T-helper 2 cell treated with Interferon-gamma antibody and Interleukin-4, amounts not matched to agents 5 μg/mL and 100 μg/mL, for 36 hours (primary cell): ENCODE measurements around the gene IARS1.

Experiments used
- DNase-seq: peaks from one replicate; pipeline ENCODE4 v3.0.0; 2021; ENCODE audit warnings: low spot score
- H3K27ac Mint-ChIP-seq: one replicate; pipeline ENCODE4 v1.8.0; 2021; ENCODE audit warnings: mild to moderate bottlenecking, mixed read lengths
- H3K27me3 Mint-ChIP-seq: one replicate; pipeline ENCODE4 v1.8.0; 2021; ENCODE audit warnings: low read depth, mixed read lengths
- H3K36me3 Mint-ChIP-seq: one replicate; pipeline ENCODE4 v1.8.0; 2021; ENCODE audit warnings: low read depth, mixed read lengths
- H3K4me1 Mint-ChIP-seq: one replicate; pipeline ENCODE4 v1.8.0; 2021; ENCODE audit warnings: low read depth, mixed read lengths
- H3K4me3 Mint-ChIP-seq: one replicate; pipeline ENCODE4 v1.8.0; 2022; ENCODE audit warnings: mild to moderate bottlenecking, moderate library complexity, mixed read lengths
- H3K9me3 Mint-ChIP-seq: one replicate; pipeline ENCODE4 v1.8.0; 2021; ENCODE audit warnings: mixed read lengths

IARS1 gene

GRCh38 chr9:92312887-92313623, 19.6 kb upstream of the IARS1 start:
- H3K36me3 Mint-ChIP-seq: peaks cover 74% of the 10 kb centered on the region
- peak overlapping the region; percentile 45 for H3K27ac Mint-ChIP-seq
- peaks cover 28% of the 10 kb centered on the region for H3K4me1 Mint-ChIP-seq
- no peaks in the 10 kb centered on the region for H3K27me3 Mint-ChIP-seq
- DNase-seq: no peak
- no peak overlapping the region for H3K4me3 Mint-ChIP-seq
- H3K9me3 Mint-ChIP-seq: no peaks in the 10 kb centered on the region

DNA sequence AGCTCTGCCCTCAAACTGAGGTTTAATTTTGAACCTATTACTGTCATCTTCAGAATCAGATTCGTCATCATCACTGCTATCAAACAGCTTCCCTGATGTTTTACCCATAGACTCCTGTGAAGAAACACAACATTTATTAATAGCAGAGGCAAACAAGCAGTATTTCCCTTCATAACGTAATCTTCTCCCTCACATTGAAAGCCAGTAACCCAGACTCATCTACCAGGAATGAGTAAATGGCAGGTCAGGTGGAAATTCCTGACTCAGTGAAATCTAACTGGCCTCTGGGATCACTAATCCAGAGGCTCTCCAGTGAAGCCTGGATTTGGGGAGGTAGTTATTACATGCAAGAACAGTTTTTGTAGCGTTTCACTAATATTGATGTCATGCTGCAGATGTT, 17.1 kb upstream of the IARS1 start:
- no peak overlapping the region for H3K27ac Mint-ChIP-seq
- no peaks in the 10 kb centered on the region for H3K9me3 Mint-ChIP-seq
- H3K27me3 Mint-ChIP-seq: no peaks in the 10 kb centered on the region
- DNase-seq: no peak
- H3K4me3 Mint-ChIP-seq: no peak overlapping the region
- H3K4me1 Mint-ChIP-seq: peaks cover 27% of the 10 kb centered on the region
- H3K36me3 Mint-ChIP-seq: peaks cover 68% of the 10 kb centered on the region

GRCh38 chr9:92308893-92309292, 15.4 kb upstream of the IARS1 start:
- H3K9me3 Mint-ChIP-seq: no peaks in the 10 kb centered on the region
- no peak overlapping the region for H3K27ac Mint-ChIP-seq
- H3K36me3 Mint-ChIP-seq: peaks cover 63% of the 10 kb centered on the region
- H3K4me3 Mint-ChIP-seq: no peak overlapping the region
- peaks cover 16% of the 10 kb centered on the region for H3K4me1 Mint-ChIP-seq
- DNase-seq: no peak
- H3K27me3 Mint-ChIP-seq: no peaks in the 10 kb centered on the region

DNA sequence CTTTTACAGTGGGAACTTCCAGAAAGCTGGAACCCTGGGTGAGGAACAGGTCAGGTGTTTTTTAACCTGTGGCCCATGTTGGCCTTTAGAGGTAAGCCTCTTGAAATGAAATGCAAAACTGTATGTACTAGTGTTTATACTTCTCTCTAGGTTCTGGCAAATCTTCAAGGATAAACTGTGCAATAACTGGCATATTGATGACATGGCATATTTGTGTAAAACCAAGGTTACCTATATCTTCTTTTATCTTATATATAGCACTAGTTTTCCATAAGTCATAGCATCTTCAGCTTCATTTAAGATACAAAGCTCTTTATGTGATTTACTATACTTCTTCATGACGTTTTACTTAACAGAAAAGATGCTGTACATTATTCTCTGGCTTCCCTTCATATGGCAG, 7.4 kb upstream of the IARS1 start:
- H3K27ac Mint-ChIP-seq: no peak overlapping the region
- H3K27me3 Mint-ChIP-seq: no peaks in the 10 kb centered on the region
- no peak for DNase-seq
- peaks cover 63% of the 10 kb centered on the region for H3K36me3 Mint-ChIP-seq
- H3K9me3 Mint-ChIP-seq: no peaks in the 10 kb centered on the region
- H3K4me3 Mint-ChIP-seq: no peak overlapping the region
- peaks cover 5% of the 10 kb centered on the region for H3K4me1 Mint-ChIP-seq

DNA sequence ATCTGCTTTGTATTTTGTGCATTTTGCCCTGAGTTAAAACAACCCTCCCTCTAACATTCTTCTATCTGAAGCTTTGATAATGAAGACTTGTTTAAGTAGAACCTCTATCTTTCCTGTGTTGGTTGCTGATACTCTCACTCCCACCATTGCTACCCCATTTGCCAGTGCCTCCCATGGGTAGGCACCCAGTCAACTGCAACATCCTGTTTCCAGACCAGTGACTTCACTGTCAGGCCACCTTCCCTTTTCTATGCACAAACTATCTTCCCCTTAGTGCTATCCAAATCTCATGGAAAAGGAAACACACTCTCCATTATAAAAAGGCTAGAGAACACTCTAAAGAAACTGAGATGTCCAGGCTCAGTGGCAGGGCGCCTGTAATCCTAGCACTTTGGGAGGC, 5.6 kb upstream of the IARS1 start:
- no peak overlapping the region for H3K4me3 Mint-ChIP-seq
- no peaks in the 10 kb centered on the region for H3K27me3 Mint-ChIP-seq
- peaks cover 17% of the 10 kb centered on the region for H3K4me1 Mint-ChIP-seq
- no peaks in the 10 kb centered on the region for H3K9me3 Mint-ChIP-seq
- peaks cover 55% of the 10 kb centered on the region for H3K36me3 Mint-ChIP-seq
- no peak for DNase-seq
- peak overlapping the region; percentile 28 for H3K27ac Mint-ChIP-seq

- no peak for DNase-seq
- H3K27me3 Mint-ChIP-seq: no peaks in the 10 kb centered on the region
- peaks cover 47% of the 10 kb centered on the region for H3K36me3 Mint-ChIP-seq
- H3K9me3 Mint-ChIP-seq: no peaks in the 10 kb centered on the region
- peak overlapping the region; percentile 73 for H3K27ac Mint-ChIP-seq
- H3K4me1 Mint-ChIP-seq: peaks cover 21% of the 10 kb centered on the region
- H3K4me3 Mint-ChIP-seq: no peak overlapping the region
Measured at GRCh38 chr9:92298036-92298435, 4.5 kb upstream of the IARS1 start.

DNA sequence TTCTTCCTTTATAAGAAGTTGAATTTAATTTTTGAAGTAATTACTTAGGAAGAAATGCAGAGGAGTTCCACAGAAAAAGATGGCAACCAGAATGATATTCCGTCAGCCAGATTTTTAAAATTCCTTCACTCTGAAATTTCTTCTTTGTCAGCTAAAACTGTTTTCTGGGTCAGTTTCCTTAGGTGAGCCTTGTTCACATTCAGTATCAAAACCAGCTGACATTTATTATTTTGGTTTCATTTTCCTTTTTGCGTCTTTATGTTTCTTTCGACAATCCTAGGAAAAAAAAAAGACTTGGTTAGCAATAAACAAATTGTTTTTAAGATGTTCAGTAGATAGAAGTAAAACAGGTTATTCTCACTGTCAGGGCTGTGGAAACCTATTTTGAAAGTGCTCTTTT, 4.1 kb upstream of the IARS1 start:
- peaks cover 47% of the 10 kb centered on the region for H3K36me3 Mint-ChIP-seq
- H3K4me3 Mint-ChIP-seq: peak overlapping the region; percentile 57
- H3K27ac Mint-ChIP-seq: peak overlapping the region; percentile 73
- no peak for DNase-seq
- H3K4me1 Mint-ChIP-seq: peaks cover 25% of the 10 kb centered on the region
- H3K27me3 Mint-ChIP-seq: no peaks in the 10 kb centered on the region
- no peaks in the 10 kb centered on the region for H3K9me3 Mint-ChIP-seq

- Mint-ChIP-seq H3K4me1 (peaks cover 39% of the 10 kb centered on the region), H3K9me3 (no peaks in the 10 kb centered on the region), H3K27me3 (no peaks in the 10 kb centered on the region), H3K27ac (peak overlapping the region; percentile 29), H3K36me3 (peaks cover 43% of the 10 kb centered on the region), H3K4me3 (peak overlapping the region; percentile 20)
- no peak for DNase-seq
Measured at GRCh38 chr9:92295827-92296258, 2.3 kb upstream of the IARS1 start.

- H3K4me1 Mint-ChIP-seq: peaks cover 42% of the 10 kb centered on the region
Measured at GRCh38 chr9:92295240-92295790, 1.8 kb upstream of the IARS1 start.

DNA sequence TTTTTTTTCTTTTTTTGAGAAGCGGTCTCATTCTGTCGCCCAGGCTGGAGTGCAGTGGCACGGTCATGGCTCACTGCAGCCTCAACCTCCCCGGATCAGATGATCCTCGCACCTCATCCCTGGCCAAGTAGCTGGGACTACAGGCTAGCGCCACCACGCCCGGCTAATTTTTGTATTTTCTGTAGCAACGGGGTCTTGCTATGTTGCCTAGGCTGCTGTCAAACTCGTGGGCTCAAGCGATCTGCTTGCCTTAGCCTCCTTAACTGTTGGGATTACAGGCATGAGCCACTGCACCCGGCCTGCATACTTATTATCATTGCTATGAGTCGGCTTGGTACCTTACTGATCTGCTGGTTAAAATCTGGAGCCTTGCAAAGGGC, 790 bp upstream of the IARS1 start:
- Mint-ChIP-seq H3K4me3 (peak overlapping the region; percentile 93), H3K36me3 (peaks cover 48% of the 10 kb centered on the region), H3K9me3 (no peaks in the 10 kb centered on the region), H3K27me3 (no peaks in the 10 kb centered on the region), H3K4me1 (peaks cover 49% of the 10 kb centered on the region), H3K27ac (peak overlapping the region; percentile 98)
- no peak for DNase-seq

More at GRCh38 chr9:92295240-92295790, 1.8 kb upstream of the IARS1 start:
- Mint-ChIP-seq H3K4me3 (peak overlapping the region; percentile 5), H3K9me3 (no peaks in the 10 kb centered on the region), H3K27me3 (no peaks in the 10 kb centered on the region), H3K36me3 (peaks cover 42% of the 10 kb centered on the region), H3K27ac (peak overlapping the region; percentile 29)
- DNase-seq: no peak

- Mint-ChIP-seq H3K36me3 (peaks cover 46% of the 10 kb centered on the region), H3K4me1 (peaks cover 53% of the 10 kb centered on the region), H3K4me3 (peak overlapping the region; percentile 93), H3K9me3 (no peaks in the 10 kb centered on the region), H3K27me3 (no peaks in the 10 kb centered on the region), H3K27ac (peak overlapping the region; percentile 98)
- DNase-seq: no peak
Measured at GRCh38 chr9:92293075-92293354, 482 bp downstream of the IARS1 start.

DNA sequence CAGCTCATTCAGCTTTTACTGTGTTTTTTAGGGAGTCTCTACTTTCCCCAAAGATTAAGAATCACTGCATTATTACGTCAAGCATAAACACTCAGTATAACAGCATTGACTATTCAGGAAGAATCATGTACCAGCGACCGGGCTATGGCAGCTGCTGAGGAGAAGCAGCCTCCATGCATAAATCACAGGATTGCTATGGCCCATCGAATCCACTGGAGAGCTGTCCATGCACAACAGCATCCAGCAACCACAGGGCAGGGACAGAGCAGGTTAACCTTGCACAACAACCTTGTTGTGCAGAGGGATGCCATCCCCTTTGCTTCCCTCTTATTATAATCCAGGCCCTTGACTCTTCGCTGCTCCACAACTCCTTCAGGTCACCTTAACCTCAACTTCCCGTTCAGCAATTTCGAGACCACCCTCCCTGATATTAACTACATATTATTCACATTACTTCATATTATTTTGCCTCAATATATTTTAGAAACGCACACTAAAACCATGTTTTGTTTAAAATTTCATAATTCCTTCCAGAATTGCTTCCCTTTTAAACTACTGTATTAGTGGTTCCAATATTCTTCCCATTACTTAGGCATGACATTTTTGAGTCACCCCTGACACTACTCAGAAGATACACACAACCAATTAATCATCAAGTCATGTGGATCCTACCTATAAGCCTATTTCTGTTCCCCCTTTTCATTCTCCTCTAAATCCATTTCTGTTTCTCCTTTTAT, 991 bp downstream of the IARS1 start:
- peaks cover 53% of the 10 kb centered on the region for H3K4me1 Mint-ChIP-seq
- peak overlapping the region; percentile 93 for H3K4me3 Mint-ChIP-seq
- H3K36me3 Mint-ChIP-seq: peaks cover 47% of the 10 kb centered on the region

DNA sequence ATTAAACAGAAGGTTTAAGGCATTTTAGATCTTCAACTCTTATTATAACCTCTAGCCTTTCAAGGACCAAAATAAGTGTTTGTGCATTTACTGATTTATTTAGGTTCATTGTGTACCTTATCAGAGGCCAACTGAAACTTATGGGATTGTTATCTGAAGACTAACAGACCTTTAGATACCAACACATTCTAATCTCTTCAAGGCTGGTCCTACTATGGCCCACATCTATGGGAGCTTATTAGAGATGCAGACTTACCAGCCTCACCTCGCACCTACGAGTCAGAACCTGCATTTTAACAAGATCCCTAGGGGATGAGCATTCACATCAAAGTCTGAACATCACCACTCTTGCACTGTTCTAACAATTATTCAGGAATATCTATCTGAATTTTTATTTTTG, 1.9 kb downstream of the IARS1 start:
- no peaks in the 10 kb centered on the region for H3K9me3 Mint-ChIP-seq
- peak overlapping the region; percentile 93 for H3K4me3 Mint-ChIP-seq
- peaks cover 50% of the 10 kb centered on the region for H3K4me1 Mint-ChIP-seq
- H3K36me3 Mint-ChIP-seq: peaks cover 44% of the 10 kb centered on the region
- no peak for DNase-seq
- no peak overlapping the region for H3K27ac Mint-ChIP-seq
- H3K27me3 Mint-ChIP-seq: no peaks in the 10 kb centered on the region

More for the DNA sequence above, 991 bp downstream of the IARS1 start:
- Mint-ChIP-seq H3K27me3 (no peaks in the 10 kb centered on the region), H3K9me3 (no peaks in the 10 kb centered on the region), H3K27ac (peak overlapping the region; percentile 98)
- no peak for DNase-seq

DNA sequence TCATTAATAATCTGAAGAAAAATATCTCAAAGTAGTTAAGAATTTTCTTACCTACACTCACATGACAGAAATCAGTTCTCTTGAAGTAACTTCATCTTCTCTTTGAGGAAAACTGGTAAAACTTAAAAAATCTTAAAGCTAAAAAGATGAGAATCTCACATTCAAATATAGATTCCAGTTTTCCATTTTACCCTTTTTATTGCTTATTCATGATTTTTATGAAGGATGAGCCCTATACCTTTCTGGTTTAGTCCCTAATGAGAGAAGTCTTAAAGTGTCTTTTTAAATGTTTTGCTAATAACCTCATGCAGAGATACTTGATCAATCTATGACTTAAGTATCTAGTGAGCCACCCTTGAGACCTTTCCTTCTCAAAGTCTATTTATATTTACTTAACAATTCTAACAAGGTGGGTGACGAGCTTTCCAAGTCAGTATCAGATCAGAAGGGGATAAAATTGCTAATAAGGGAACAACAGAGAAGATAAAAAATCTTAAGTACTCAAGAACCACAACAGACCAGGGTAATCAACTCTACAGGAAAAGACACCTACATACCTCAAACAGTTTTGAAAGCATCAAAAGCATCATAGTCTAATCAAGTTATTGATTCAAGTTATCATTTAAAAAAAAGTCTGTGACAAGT, 2.6 kb downstream of the IARS1 start:
- no peaks in the 10 kb centered on the region for H3K9me3 Mint-ChIP-seq
- H3K4me1 Mint-ChIP-seq: peaks cover 50% of the 10 kb centered on the region
- peak overlapping the region; percentile 77 for H3K27ac Mint-ChIP-seq
- H3K4me3 Mint-ChIP-seq: peak overlapping the region; percentile 93
- H3K27me3 Mint-ChIP-seq: no peaks in the 10 kb centered on the region
- H3K36me3 Mint-ChIP-seq: peaks cover 40% of the 10 kb centered on the region
- DNase-seq: no peak
